Effector memory CD8-positive, alpha-beta T cell (primary cell): ENCODE results near the gene PLIN5.
A peak's percentile ranks its signal among the peaks of the same experiment; 100 is the strongest.

Source experiments
- ATAC-seq: fragments of 150-1000 bp; cut with Tn5 transposase; replicated peaks from 2 replicates; pipeline ENCODE4 v1.10.0; 2021; ENCODE audit warnings: mild to moderate bottlenecking, moderate library complexity
- DNase-seq, 3 experiments: peaks; one replicate each; pipeline ENCODE4 v3.0.0; 2021
- H3K27ac Mint-ChIP-seq, 2 donors: one replicate each; pipeline ENCODE4 v1.8.0; 2022; ENCODE audit warnings: mild to moderate bottlenecking in 2 of 2, mixed read lengths in 2 of 2, moderate library complexity in 2 of 2
- H3K27me3 Mint-ChIP-seq, 2 donors: one replicate each; pipeline ENCODE4 v1.8.0; 2022; ENCODE audit warnings: mixed read lengths in 2 of 2
- H3K36me3 Mint-ChIP-seq: one replicate; pipeline ENCODE4 v1.8.0; 2022; ENCODE audit warnings: mild to moderate bottlenecking, moderate library complexity, mixed read lengths; ENCODE audit not compliant: insufficient read depth
- H3K4me1 Mint-ChIP-seq, 2 donors: one replicate each; pipeline ENCODE4 v1.8.0; 2022; ENCODE audit warnings: low read depth in 2 of 2, mixed read lengths in 2 of 2
- H3K4me3 Mint-ChIP-seq, 2 donors: one replicate each; pipeline ENCODE4 v1.8.0; 2022; ENCODE audit warnings: mild to moderate bottlenecking in 2 of 2, mixed read lengths in 2 of 2, moderate library complexity in 2 of 2
- H3K9me3 Mint-ChIP-seq, 2 donors: one replicate each; pipeline ENCODE4 v1.8.0; 2022; ENCODE audit warnings: mixed read lengths in 2 of 2

The PLIN5 gene

DNA sequence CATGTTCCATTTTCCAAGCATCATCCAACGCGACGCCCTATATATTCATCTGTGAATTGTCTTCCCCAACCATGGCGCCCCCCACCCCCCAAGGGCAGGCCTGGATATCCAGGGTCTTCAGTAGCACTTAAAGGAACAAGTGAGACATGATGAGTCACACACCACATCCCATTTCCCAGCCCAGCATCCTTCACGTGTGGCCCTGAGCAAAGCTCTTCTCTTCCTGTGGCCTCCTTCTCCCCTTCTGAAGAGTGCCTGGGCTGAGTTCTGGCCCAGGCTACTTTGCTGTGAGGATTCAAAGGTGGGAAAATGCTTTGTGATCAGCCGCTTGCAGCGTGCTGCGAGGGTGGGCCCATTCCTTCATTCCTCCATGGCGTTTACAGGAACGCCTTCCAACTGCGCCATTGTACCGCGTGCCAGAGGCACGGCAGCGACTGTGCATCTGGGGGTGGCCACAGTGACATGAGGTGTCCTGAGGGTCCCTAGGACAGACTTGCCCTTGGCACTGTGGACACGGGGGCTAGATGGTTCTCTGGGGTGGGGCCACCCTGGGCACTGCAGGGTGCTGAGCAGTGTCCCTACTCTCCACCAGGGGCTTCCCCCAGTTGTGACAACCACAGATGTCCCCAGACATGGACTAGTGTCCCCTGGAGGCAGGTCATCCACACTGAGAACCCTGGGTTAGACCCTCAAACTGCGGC lies 28.4 kb downstream of the PLIN5 start:
- Mint-ChIP-seq H3K27ac (peak overlapping the region in 1 of 2 donors; percentile 3), H3K9me3 (no peaks in the 10 kb centered on the region), H3K4me3 (no peak overlapping the region), H3K36me3 (peaks cover 9% of the 10 kb centered on the region), H3K4me1 (peaks cover 0 to 2% of the 10 kb centered on the region in 2 donors), H3K27me3 (no peaks in the 10 kb centered on the region)
- DNase-seq (no peak), ATAC-seq (no peak)

DNA sequence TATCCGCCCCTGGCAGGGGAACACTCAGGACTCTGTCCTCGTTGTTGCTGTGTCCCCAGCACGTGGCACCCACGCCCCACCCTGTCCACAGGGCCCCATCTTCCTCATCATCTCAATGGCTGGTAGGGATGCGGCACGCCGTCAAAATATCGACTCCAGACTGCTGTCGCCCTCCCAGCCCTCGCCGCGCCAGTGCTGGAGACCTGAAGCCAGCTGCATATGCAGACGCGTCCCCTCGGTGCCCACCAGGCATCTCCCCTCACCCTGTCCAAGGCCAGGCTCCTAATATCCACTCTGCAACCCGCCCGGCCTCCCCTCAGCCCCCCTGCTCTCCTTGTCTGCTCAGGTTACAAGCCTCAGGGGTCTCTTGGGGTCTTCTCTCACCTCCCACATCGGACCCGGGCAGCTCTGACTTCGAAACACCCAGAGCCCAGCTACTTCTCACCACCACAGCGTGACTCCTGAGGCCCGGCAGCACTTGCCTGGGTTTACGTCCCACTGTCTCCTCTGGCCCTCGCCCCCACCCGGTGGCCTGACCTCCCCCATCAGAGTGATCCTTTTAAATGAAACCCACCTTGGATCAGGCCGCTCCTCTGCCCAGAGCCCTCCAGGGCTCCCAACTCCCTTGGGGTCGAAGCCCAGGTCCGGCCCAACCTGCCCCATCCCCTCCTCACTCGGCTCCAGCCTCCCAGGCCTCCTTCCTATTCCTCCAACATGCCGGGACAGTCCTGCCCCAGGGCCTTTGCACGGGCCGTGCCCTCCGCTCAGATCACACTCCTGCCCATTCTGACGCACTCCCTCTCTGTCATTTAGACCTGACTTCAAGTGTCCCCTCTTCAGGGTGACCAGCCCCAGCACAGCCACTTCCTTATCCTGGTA lies 29.2 kb downstream of the PLIN5 start:
- no peak for DNase-seq
- peaks cover 0 to 2% of the 10 kb centered on the region in 2 donors for H3K4me1 Mint-ChIP-seq
- no peaks in the 10 kb centered on the region for H3K9me3 Mint-ChIP-seq
- no peak for ATAC-seq
- no peak overlapping the region for H3K4me3 Mint-ChIP-seq
- H3K36me3 Mint-ChIP-seq = peaks cover 9% of the 10 kb centered on the region
- peak overlapping the region in 1 of 2 donors; percentile 3 for H3K27ac Mint-ChIP-seq
- no peaks in the 10 kb centered on the region for H3K27me3 Mint-ChIP-seq

- no peak for ATAC-seq
- peaks cover 0 to 2% of the 10 kb centered on the region in 2 donors for H3K4me1 Mint-ChIP-seq
- H3K9me3 Mint-ChIP-seq = no peaks in the 10 kb centered on the region
These were observed 30.0 kb downstream of the PLIN5 start for GRCh38 chr19:4504891-4505569.

DNA sequence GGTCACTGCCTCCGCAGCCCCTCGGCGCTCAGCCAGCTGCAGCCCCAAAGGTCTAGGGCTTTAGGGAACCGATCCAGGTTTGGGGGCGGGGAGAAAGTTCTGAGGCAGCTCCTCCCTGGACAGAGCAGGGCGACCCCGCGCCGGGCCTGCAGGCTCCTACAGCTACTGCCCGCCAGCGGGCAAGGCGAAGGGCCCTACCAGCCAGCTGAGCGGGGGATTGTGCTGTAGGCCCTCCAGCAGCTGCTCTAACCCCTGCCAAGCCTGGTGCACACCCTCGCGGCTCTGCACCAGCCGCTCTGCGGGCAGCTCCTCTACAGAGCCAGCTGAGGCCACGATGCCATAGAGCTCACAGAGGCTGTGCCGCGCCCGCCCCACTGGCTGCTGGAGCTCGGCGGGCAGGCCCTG lies 30.7 kb downstream of the PLIN5 start:
- H3K4me3 Mint-ChIP-seq = no peak overlapping the region
- peaks cover 12% of the 10 kb centered on the region for H3K36me3 Mint-ChIP-seq
- H3K27me3 Mint-ChIP-seq = no peaks in the 10 kb centered on the region
- no peak overlapping the region for H3K27ac Mint-ChIP-seq
- H3K9me3 Mint-ChIP-seq = no peaks in the 10 kb centered on the region
- H3K4me1 Mint-ChIP-seq = peaks cover 0 to 2% of the 10 kb centered on the region in 2 donors
- DNase-seq (no peak), ATAC-seq (no peak)

More at GRCh38 chr19:4504891-4505569, 30.0 kb downstream of the PLIN5 start:
- H3K27me3 Mint-ChIP-seq = no peaks in the 10 kb centered on the region
- no peak overlapping the region for H3K27ac Mint-ChIP-seq
- H3K4me3 Mint-ChIP-seq = no peak overlapping the region
- peaks cover 9% of the 10 kb centered on the region for H3K36me3 Mint-ChIP-seq
- DNase-seq = no peak

GRCh38 chr19:4503825-4504170 lies 31.2 kb downstream of the PLIN5 start:
- no peak for ATAC-seq
- Mint-ChIP-seq H3K9me3 (no peaks in the 10 kb centered on the region), H3K4me3 (no peak overlapping the region), H3K4me1 (peaks cover 0 to 2% of the 10 kb centered on the region in 2 donors), H3K27me3 (no peaks in the 10 kb centered on the region), H3K36me3 (peaks cover 12% of the 10 kb centered on the region), H3K27ac (no peak overlapping the region)
- no peak for DNase-seq

DNA sequence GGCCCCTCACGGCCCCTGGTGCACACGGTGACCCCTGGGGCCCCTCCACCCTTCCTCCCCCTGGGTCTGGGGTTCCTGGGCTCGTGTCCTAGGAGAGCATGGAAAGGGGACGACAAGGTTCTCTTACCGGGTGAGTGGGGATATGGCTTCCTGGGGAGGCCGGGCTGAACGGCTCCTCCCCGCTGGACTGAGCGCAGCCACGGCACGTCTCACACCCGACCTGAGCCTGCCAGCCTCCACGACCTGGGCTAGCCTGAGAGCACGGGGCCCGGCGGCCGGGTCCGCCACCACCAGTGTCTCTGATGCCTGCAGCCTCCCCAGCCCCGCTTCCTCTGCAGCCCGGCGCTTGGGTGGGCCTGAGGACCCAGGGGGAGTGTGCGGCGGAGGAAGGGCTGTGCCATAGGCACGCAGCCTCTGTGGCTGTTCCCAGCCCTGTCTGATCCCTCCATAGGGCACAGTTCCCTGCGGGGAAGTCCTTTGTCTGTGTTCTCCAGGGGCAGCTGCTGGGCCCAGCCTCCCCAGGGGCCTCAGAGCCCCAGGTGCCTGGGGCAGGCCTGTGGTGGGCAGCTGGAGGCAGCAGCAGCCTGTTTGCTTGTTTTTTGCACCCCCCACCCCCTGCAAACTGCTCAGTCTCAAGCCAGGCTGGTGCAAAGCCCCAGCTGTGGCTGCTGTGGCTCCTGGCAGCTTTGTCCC lies 31.7 kb downstream of the PLIN5 start:
- Mint-ChIP-seq H3K36me3 (peaks cover 12% of the 10 kb centered on the region), H3K27me3 (no peaks in the 10 kb centered on the region), H3K27ac (no peak overlapping the region), H3K4me3 (no peak overlapping the region), H3K9me3 (no peaks in the 10 kb centered on the region), H3K4me1 (peaks cover 0 to 2% of the 10 kb centered on the region in 2 donors)
- DNase-seq (no peak), ATAC-seq (no peak)

- Mint-ChIP-seq H3K27ac (no peak overlapping the region), H3K4me1 (peaks cover 0 to 2% of the 10 kb centered on the region in 2 donors), H3K9me3 (no peaks in the 10 kb centered on the region)
These were observed 32.5 kb downstream of the PLIN5 start for GRCh38 chr19:4502282-4503131.

GRCh38 chr19:4501691-4502090 lies 33.3 kb downstream of the PLIN5 start:
- H3K27me3 Mint-ChIP-seq = no peaks in the 10 kb centered on the region
- no peak overlapping the region for H3K4me3 Mint-ChIP-seq
- peaks cover 12% of the 10 kb centered on the region for H3K36me3 Mint-ChIP-seq

More at GRCh38 chr19:4502282-4503131, 32.5 kb downstream of the PLIN5 start:
- no peak for DNase-seq
- no peak overlapping the region for H3K4me3 Mint-ChIP-seq
- ATAC-seq = no peak
- H3K36me3 Mint-ChIP-seq = peaks cover 12% of the 10 kb centered on the region
- no peaks in the 10 kb centered on the region for H3K27me3 Mint-ChIP-seq

GRCh38 chr19:4500841-4501591 lies 34.0 kb downstream of the PLIN5 start:
- no peak overlapping the region for H3K4me3 Mint-ChIP-seq
- peaks cover 12% of the 10 kb centered on the region for H3K36me3 Mint-ChIP-seq
- no peaks in the 10 kb centered on the region for H3K27me3 Mint-ChIP-seq
- H3K4me1 Mint-ChIP-seq = peaks cover 0 to 2% of the 10 kb centered on the region in 2 donors
- H3K27ac Mint-ChIP-seq = no peak overlapping the region
- no peak for ATAC-seq
- DNase-seq = no peak
- H3K9me3 Mint-ChIP-seq = no peaks in the 10 kb centered on the region

More at GRCh38 chr19:4501691-4502090, 33.3 kb downstream of the PLIN5 start:
- ATAC-seq (no peak), DNase-seq (no peak)
- Mint-ChIP-seq H3K9me3 (no peaks in the 10 kb centered on the region), H3K4me1 (peaks cover 0 to 2% of the 10 kb centered on the region in 2 donors), H3K27ac (no peak overlapping the region)

DNA sequence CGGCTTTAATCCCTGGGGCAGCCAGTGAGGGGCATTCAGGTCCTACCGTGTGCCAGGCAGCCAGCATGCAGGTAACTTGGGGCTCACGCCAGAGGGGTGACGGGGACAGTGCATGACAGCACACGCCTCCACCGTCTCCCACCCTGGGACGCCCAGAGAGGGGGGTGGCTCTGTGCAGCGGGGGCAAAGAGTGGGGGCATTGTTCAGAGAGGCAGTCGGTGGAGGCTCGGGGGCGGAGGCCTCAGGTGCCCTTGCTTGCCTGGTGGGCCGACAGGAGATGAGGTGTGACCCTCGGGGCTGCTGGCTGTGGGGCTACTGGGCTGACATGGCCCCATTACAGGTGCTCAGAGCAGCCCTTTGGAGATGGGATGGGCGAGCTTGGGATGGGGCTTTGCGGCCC lies 35.2 kb downstream of the PLIN5 start:
- DNase-seq (no peak), ATAC-seq (no peak)
- Mint-ChIP-seq H3K27ac (peak overlapping the region in 1 of 2 donors; percentile 17), H3K9me3 (no peaks in the 10 kb centered on the region), H3K4me1 (no peaks in the 10 kb centered on the region), H3K4me3 (no peak overlapping the region), H3K27me3 (no peaks in the 10 kb centered on the region), H3K36me3 (peaks cover 21% of the 10 kb centered on the region)

GRCh38 chr19:4499318-4499717 lies 35.7 kb downstream of the PLIN5 start:
- H3K9me3 Mint-ChIP-seq = no peaks in the 10 kb centered on the region
- DNase-seq (no peak), ATAC-seq (no peak)
- H3K27ac Mint-ChIP-seq = peak overlapping the region in 1 of 2 donors; percentile 19
- no peaks in the 10 kb centered on the region for H3K4me1 Mint-ChIP-seq
- no peaks in the 10 kb centered on the region for H3K27me3 Mint-ChIP-seq
- peaks cover 22% of the 10 kb centered on the region for H3K36me3 Mint-ChIP-seq
- H3K4me3 Mint-ChIP-seq = no peak overlapping the region

DNA sequence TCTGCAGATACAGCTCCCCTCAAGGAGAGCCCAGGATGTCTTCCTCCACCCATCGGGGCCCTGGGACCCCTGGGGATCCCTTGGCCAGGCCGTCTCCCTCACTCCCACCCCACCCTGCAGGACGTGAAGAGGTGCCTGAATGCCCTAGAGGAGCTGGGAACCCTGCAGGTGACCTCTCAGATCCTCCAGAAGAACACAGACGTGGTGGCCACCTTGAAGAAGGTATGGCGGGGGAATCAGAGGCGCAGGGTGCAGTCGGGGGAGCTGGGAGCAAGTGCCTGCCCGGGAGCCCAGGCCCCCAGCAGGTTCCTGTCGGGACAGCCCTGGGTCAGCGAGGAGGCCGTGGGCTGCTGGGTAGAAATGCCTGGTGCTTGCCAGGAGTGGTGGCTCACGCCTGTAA lies 36.3 kb downstream of the PLIN5 start:
- Mint-ChIP-seq H3K9me3 (no peaks in the 10 kb centered on the region), H3K4me1 (no peaks in the 10 kb centered on the region), H3K36me3 (peaks cover 18% of the 10 kb centered on the region), H3K27me3 (no peaks in the 10 kb centered on the region), H3K4me3 (no peak overlapping the region), H3K27ac (peak overlapping the region in 1 of 2 donors; percentile 19)
- DNase-seq = no peak
- ATAC-seq = no peak
